Ureter (tissue), 1 donor: Measurements from ENCODE around the gene ZNF3. TPM values are rescaled to one million over a fixed set of nuclear protein-coding genes. Genes with fewer than 3 reads are reported as not detected.

Experiments used
- DNase-seq: peaks from one replicate; pipeline ENCODE4 v3.0.0-alpha.2; 2020; ENCODE audit warnings: low spot score
- total RNA-seq: library from RNA; stranded (reverse); gene quantifications from one replicate; pipeline ENCODE4 v1.2.4, GENCODE V29; 2023
- donor health status: DM: yes; HTN: yes; CAD: no.

Gene ZNF3
- total RNA-seq, 1 donor from 2014 or later, result 41.3 TPM

DNA sequence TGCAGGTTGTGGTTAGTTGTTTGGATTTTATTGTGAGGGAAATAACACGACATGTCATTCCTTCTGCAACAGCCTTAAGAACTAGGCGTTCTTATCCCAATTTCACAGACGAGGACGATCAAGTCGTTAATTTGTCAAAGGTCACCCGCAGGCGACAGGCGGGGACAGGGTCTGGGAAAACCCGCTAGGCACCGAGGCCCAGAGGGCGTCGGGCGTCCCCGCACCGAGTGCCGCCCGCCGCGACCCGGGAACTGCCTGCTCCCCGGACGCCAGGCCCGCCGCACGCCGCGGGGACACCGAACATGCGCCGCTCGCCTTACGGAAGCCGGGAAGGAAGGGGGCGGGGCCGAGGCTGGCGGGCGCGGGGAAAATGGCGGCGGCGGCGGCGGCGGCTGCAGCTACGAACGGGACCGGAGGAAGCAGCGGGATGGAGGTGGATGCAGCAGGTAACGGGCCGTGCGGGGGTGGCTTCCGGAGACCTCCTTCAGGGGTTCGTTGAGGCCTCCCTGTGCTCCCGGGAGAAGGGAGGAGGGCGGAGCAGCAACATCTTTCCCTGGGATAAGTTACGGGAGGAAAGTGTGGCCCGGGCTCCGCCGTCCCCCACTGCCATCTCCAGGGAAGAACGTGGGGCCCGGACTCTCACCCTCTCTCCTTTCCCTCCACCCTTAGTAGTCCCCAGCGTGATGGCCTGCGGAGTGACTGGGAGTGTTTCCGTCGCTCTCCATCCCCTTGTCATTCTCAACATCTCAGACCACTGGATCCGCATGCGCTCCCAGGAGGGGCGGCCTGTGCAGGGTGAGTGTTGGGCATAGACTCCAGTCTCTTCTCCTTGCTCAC, 7.3 kb upstream of the ZNF3 start, which contains the start of gene COPS6:
TSS of gene COPS6 (plus strand) at position 349 of the 837 bp plus-strand sequence. CDS start at position 371, 22 bp downstream.
- DNase-seq, result peak; percentile 87

DNA sequence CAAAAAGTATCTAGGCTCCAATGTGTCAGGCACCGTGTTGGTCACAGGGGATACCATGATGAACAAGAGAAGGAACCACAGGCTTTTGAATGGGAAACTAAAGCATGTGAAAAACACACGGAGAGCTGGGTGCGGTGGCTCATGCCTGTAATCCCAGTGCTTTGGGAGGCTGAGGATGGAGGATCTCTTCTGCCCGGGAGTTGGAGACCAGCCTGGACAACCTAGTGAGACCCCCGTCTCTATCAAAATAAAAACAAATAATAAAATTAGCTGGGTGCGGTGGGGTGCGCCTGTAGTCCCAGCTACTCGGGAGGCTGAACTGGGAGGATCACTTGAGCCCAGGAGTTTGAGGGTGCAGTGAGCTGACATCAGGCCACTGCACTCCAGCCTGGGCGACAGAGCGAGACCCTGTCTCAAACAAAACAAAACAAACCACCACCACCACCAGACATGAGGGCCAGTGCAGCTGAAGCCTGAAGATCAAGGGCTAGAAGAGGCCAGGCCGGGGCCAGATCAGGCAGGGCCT, 6.6 kb upstream of the ZNF3 start:
- no peak for DNase-seq

DNA sequence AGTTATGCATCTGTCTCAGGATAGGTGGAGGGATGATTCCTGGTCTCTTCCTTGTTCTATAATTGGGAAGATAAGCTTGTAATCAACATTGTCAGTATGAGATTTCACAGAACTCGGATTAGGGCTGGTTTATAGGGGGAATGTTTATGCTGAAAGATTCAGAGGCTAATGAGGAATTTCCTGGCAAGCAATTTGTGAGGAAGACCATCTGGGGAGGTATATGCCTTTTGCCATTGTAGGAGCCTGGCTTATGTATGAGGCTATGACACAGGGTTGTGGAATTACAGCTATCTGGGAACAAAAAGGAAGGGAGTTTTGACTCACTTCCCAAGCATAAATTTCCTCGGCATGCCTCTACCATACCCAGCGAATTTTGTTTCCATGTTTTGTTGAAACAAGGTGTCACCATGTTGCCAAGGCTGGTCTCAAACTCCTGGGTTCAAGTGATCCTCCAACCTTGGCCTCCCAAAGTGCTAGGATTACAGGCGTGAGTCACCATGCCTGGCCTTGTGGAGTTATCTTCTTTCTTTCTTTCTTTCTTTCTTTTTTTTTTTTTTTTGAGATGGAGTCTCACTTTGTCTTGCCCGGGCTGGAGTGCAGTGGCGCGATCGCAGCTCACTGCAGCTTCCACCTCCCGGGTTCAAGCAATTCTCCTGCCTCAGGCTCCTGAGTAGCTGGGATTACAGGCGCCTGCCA, 5.7 kb upstream of the ZNF3 start:
- no peak for DNase-seq

DNA sequence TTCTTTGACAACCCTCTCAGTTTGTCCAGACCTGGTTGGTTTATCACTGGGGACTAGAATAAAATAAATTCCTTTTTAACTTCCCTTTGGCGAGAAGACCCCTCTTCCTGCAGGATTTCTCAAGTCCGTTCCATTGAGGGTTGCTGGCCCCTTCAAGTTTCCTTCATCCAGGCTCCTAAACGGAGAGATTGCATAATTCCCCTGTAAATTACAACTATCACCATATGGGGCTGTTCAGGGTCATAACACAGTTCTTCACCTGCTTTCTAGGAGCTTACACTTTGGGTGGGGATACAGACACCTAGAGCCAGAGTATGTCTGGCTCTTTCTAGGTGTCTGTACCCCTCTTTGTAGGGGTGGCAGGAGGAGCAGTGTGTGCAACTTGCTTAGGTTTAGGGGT, 4.0 kb upstream of the ZNF3 start:
- no peak for DNase-seq

DNA sequence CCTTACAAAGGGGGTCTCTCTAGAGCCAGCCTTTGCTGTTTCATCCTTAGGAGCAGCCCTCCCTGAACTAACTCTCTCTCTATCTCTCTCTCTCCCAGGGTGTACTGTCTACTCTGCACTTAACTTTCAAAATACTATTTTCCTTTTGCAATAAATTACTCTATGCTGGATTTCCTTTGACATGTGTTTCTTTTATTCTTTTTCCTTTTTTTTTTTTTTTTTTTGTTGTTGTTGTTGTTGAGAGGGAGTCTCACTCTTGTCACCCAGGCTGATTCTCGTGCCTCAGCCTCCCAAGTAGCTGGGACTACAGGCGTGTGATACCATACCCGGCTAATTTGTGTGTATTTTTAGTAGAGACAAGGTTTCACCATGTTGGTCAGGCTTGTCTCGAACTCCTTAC, 1.5 kb upstream of the ZNF3 start:
- no peak for DNase-seq

DNA sequence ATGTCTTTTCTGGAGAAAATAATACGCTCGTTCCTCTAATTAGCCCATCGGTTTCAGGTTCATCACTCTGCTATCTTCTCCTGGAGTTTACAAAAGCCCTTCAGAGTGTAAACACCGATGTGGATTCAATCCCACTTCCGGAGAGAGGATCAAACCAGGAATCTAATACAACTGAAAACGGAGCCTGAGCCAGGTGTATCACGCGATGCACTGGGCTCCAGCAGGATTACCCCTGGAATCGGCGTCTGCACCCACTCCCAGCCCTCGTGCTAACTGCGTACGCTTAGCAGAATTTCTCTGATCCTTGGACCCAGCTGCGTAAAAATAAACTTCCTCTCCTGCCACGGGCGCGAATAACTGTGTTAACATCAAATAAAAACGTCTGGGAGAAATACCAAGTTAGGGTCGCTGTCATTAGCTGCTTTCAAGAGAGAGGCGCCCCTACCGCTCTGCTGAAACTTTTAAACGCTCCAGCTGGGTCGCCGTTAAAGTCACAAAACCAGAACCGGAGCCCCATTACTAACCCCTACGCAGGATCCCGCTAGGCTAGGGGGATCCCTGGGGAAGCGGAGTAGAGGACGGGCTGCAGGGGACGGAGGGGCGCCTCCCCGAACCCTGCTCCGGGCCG, 502 bp downstream of the ZNF3 start:
- no peak for DNase-seq

DNA sequence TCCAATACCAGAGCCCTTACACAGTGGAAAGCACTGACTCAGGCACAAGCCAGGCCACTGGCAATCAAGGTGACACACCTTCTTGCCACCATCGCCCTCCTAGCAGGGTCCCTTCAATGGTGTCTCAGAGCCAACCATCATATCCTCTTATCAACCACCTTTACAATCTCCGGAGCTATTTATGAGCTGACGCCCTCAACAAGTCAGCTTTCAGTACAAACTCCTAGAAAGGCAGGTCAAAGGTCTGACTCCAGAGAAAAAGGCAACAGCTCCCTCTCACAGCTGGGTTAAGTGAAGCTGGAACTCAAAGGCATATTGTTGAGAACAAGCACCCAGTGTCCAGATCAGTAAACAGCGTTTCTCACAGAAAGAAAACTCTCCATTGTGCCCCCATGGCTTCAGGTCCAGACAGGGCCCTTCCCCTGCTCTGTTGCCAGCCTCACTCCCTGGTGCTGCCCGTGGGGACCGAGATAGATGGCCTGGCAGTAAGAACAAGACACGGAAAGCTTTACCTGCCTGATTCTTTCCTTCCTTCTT, 2.4 kb downstream of the ZNF3 start:
- DNase-seq, result no peak

DNA sequence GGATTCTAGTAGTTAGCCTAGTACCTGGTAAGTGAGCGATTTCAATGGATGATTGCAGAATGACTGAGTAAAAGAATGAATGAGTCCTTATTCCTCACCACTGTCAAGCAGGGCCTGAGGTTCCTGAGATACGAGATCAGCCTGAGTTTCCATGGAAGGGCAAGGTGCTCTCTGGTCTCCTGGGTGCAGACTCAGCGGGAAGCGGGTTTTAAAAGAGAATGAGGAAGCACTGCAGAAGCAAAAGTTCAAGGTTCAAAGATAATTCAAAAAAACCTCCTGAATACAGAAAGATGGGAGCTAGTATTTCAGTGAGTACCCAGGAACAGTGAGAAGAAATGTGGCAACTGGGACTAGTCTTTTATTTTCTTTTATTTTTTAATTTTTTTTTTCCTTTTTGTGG, 4.3 kb downstream of the ZNF3 start:
- DNase-seq, result no peak

DNA sequence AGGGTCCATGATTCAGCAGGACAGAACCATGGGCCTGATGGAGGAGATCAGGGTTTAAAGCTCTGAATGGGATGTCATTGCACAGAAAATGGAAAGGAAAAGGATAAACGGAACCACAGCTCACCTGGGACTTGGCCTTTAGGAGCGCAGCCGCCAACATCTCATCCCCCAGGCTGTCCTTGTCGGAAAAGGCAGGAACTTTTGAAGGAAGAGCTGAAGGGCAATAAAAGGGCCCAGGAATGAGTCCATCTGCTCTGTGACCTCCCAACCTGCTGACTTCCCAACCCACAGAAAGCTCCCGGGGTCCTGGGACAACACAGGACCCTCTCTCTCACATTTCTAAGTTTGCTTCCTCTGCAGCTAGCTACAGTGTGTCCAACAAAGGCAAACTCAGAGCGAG, 6.1 kb downstream of the ZNF3 start:
- DNase-seq, result no peak

DNA sequence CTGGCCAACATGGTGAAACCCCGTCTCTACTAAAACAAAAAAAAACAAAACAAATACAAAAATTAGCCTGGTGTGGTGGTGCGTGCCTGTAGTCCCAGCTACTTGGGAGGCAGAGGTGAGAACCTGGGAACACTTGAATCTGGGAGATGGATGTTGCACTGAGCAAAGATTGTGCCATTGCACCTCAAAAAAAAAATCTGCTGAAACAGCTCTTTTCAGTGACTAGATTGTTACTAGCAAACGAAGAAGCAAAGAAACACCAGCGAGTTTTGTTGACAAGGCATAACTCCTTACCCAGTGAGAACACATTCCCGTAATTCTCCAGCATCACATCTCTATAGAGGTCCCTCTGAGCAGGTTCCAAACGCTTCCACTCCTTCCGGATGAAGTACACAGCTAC, 6.7 kb downstream of the ZNF3 start:
- no peak for DNase-seq

DNA sequence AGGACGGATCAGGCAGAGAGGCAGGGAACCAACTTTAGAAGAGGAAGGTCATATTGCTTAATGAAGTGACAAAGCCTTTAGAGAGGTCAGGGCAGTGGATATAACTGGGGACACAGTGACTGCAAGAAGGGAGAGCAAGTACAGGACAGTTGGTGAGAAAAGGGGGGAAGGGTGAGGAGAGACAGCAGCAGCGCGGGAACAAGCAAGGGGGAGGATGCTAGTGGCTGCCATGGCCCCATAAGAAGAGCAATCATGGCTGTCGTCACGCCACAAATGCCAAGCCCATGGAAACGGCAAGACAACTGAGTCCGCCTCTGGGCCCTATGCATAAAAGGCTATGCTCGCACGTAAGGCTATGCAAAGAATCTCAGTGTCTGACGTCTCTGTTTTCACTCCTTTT, 9.1 kb downstream of the ZNF3 start:
- DNase-seq, result no peak

DNA sequence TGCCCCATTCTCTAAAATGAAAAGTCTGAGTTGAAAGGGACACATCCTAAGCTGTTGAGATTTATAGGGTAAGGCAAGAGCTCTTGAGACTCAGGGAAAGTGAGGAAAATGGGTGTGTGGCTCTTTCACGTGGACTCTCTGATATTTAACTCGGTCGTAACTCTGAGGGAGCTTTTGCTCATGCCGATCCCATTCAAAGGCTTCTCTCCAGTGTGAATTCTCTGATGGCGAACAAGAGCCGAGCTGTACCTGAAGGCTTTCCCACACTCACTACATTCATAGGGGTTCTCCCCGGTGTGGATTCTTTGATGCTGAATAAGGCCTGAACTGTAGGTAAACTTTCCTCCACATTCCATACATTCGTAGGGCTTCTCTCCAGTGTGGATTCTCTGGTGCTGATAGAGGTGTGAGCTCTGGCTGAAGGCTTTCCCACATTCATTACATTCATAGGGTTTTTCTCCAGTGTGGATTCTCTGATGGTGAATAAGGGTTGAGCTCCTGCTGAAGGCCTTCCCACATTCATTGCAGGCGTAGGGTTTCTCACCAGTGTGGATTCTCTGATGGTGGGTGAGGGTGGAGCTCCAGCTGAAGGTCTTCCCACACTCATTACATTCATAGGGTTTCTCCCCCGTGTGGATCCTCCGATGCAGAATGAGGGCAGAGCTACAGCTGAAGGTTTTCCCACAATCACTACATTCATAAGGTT, 10.4 kb downstream of the ZNF3 start:
- DNase-seq, result no peak

DNA sequence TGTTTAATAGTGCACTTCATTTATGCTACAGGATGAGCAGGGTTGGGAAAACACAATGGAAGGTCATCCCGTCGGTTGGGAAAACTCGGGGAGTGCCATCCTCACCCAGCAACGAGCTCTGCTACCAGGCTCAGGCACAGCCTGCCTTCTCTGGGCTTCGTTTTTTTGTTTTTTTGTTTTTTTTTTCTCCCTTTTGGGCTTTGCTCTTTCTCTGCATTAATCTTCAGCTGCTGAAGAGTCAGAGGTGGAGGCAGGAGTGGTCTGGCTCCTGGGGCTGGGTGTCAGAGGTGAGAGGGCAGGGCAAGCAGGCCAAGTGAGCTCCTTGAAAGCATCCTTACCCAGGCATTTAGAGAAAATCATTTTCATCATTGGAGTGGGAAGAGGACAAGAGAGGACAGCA, 11.5 kb downstream of the ZNF3 start:
- no peak for DNase-seq

DNA sequence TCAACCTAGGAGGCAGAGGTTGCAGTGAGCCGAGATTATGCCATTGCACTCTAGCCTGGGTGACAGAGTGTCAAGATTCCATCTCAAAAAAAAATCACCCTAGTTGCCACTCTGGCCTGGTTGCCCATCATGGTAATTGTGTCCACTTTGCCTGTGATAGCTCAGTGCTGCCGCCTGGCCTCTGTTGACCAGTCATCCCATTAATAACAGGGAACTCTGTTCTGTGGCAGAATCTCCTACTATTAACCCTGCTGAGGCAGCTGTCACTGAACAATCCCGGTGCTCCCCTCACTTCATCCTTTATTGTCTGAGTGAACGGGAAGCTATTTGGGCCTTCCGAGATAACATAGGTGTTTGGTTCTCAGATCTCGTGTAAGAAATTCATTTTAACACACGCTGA, 14.6 kb downstream of the ZNF3 start:
- DNase-seq, result no peak

DNA sequence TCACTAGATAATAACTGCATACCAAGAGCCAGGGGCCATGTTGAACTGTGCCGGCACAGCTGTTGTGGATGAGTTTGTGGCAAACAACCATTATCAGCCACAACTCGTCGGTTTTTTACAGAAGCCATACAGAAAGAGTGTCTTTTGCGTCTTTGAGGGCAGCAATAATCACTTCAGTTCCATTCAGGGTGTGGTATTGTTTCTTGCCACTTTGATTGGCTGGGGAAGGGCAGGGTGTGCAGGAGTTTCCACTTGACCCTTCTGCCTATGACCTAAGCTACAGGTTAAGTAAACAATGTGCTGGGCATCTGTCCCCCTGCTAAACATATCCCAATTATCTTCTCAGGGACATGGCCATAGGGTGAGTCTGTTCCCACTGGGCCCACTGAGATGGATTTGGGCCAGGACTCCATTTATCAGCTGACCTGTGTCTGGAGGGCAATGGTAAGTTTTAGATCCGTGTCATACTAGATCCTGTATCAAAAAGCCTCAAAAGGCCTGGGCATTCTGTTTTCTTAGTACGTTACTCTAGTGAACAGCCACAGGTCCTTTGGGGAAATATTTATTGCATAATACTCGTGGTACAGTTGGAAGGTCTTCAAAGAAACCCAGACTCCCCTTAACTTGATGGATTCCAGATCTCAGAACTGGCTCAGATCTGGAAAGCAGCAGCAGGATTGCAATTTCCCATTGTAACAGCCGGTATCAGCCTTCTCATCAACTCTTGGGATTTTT, 15.9 kb downstream of the ZNF3 start:
- no peak for DNase-seq

DNA sequence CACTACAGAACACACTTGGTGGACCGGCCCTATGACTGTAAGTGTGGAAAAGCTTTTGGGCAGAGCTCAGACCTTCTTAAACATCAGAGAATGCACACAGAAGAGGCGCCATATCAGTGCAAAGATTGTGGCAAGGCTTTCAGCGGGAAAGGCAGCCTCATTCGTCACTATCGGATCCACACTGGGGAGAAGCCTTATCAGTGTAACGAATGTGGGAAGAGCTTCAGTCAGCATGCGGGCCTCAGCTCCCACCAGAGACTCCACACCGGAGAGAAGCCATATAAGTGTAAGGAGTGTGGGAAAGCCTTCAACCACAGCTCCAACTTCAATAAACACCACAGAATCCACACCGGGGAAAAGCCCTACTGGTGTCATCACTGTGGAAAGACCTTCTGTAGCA, 17.4 kb downstream of the ZNF3 start:
- DNase-seq, result no peak

DNA sequence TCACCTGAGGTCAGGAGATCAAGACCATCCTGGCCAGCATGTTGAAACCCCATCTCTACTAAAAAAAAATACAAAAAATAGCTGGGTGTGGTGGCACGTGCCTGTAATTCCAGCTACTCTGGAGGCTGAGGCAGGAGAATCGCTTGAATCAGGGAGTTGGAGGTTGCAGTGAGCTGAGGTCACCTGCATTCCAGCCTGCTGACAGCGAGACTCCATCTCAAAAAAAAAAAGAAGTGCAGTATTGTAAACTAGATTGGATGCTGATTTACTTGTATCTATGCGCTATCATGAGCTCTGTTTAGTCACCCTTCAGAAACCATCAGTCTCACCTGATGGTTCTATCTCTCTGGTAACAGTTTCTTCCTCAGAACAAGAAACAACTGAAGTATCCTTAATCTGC, 18.1 kb downstream of the ZNF3 start:
- DNase-seq, result no peak

DNA sequence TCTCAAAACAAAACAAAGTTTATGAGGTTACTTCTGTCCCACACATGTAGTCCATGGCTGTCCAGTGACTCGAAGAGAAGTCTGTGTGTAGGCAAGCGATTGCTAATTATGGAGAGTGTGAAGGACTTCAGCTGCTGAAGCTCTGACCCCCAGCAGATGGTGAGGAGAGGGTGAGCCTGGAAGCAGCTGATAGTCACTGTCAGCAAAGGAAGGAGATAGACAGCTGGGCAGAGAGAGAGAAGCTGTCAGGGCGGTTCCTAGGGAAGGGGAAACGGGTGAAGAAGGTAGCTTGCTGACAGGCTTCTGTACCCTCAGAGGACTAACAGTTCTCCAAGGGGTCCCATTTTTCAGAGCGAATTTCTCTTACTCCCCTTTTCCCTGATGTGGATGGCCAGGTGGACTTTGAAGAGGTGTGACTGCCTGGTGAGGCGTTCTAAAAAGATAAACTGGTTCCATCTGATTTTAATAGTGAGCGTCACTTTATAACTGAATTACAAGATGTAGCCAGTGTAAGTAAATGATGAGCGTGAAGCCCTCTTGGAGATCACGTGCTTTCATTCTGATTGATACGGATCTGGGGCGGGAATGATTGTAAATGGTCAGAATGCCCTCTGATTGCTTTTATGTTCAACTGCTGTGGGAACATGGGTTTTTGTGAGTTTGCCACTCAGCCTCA, 19.9 kb downstream of the ZNF3 start:
- no peak for DNase-seq

DNA sequence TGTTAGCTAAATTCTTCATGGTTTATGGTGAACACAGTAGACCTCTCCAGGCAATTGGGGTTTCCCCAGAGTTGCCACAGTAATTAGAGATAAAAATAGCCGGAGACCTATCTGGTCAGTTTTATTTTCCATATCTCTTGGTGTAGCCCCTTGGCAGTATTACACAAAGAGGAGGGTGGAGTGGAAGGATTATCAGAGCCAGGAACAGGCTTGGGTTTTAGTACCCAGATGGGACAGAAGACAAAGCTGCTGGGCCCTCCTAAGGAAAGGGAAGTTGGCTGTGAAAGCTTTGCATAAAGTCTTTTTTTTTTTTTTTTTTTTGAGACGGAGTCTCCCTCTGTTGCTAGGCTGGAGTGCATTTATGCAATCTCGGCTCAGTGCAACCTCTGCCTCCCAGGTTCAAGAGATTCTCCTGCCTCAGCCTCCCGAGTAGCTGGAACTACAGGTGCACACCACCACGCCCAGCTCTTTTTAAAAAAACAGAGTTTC, 22.2 kb downstream of the ZNF3 start:
- DNase-seq, result no peak

DNA sequence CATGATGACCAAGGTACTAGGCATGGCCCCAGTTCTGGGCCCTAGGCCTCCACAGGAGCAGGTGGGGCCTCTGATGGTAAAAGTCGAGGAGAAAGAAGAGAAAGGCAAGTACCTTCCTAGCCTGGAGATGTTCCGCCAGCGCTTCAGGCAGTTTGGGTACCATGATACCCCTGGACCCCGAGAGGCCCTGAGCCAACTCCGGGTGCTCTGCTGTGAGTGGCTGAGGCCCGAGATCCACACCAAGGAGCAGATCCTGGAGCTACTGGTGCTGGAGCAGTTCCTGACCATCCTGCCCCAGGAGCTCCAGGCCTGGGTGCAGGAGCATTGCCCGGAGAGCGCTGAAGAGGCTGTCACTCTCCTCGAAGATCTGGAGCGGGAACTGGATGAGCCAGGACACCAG, 24.5 kb downstream of the ZNF3 start:
- DNase-seq, result no peak
